A673 (cell line): ENCODE measurements around the gene CDH23. TPM values are rescaled to one million over a fixed set of nuclear protein-coding genes. Genes with fewer than 3 reads are reported as not detected.

Experiments used
- BruUV-seq: library from RNA; stranded (reverse); fragments of 400-500 nt; replicated peaks from 2 replicates; lab custom pipeline; 2021; lab: Mats Ljungman, UMichigan
- CTCF ChIA-PET: fragments of 300-600 bp; sonication (Branson Sonifier 250); formaldehyde crosslinking; loops from one replicate; lab custom pipeline; 2022; ENCODE audit warnings: antibody characterized with exemption; lab: Charles Lee
- POLR2A ChIA-PET: fragments of 300-600 bp; sonication (Branson Sonifier 250); formaldehyde crosslinking; loops from one replicate; lab custom pipeline; 2022; ENCODE audit warnings: antibody characterized with exemption; ENCODE audit not compliant: low non-redundant PET; lab: Charles Lee
- DNase-seq: peaks from one replicate; pipeline ENCODE4 v3.0.0-alpha.2; 2015; ENCODE audit warnings: low spot score
- H3K27ac ChIP-seq: fragments of 200-600 bp; sonication (generic); 2 replicates; pipeline ENCODE4 v1.5.1; 2016; ENCODE audit warnings: mixed run types, low read depth, mild to moderate bottlenecking, mixed read lengths, antibody characterized with exemption, low read length; ENCODE audit not compliant: poor library complexity, severe bottlenecking
- H3K27me3 ChIP-seq: fragments of 200-600 bp; sonication (generic); replicated peaks from 2 replicates; pipeline ENCODE4 v1.6.1; 2017; ENCODE audit warnings: mixed run types, low read depth, mild to moderate bottlenecking, mixed read lengths, antibody characterized with exemption, low read length; ENCODE audit not compliant: insufficient read depth, poor library complexity
- H3K36me3 ChIP-seq: fragments of 200-600 bp; sonication (generic); 2 replicates; pipeline ENCODE4 v1.6.1; 2016; ENCODE audit warnings: mixed run types, mild to moderate bottlenecking, mixed read lengths, antibody characterized with exemption, low read length; ENCODE audit not compliant: insufficient read depth, poor library complexity, severe bottlenecking
- H3K4me1 ChIP-seq: fragments of 200-600 bp; sonication (generic); 2 replicates; pipeline ENCODE4 v1.6.1; 2017; ENCODE audit warnings: mixed run types, mild to moderate bottlenecking, mixed read lengths, antibody characterized with exemption, low read length; ENCODE audit not compliant: insufficient read depth, poor library complexity, severe bottlenecking
- H3K4me3 ChIP-seq: fragments of 200-600 bp; sonication (generic); 2 replicates; pipeline ENCODE4 v1.5.1; 2016; ENCODE audit warnings: low read depth, mixed run types, mild to moderate bottlenecking, mixed read lengths, low read length; ENCODE audit not compliant: poor library complexity, severe bottlenecking
- H3K9me3 ChIP-seq: fragments of 200-600 bp; sonication (generic); 2 replicates; pipeline ENCODE4 v1.6.1; 2016; ENCODE audit warnings: mixed run types, low read depth, mild to moderate bottlenecking, mixed read lengths, antibody characterized with exemption, low read length; ENCODE audit not compliant: poor library complexity, severe bottlenecking
- EZH2 ChIP-seq: fragments of 200-600 bp; sonication (generic); IDR thresholded peaks from 2 replicates; pipeline ENCODE4 v1.6.1; 2017; ENCODE audit warnings: borderline replicate concordance, low read depth, mild to moderate bottlenecking, mixed read lengths, antibody characterized with exemption, low read length; ENCODE audit not compliant: poor library complexity, severe bottlenecking
- intact Hi-C: fragments of 100-400 bp; cut with micrococcal nuclease; formaldehyde crosslinking; loops from one replicate; pipeline ENCODE4 v1.10.0; 2022; ENCODE audit not compliant: unreplicated experiment
- total RNA-seq: library from RNA; stranded (reverse); gene quantifications from 2 replicates; pipeline ENCODE4 v1.2.3, GENCODE V29; 2021
- TF ChIP-seq, protein P1 (sequence below): fragments of 300-800, 200-600 bp; sonication (generic); conservative IDR thresholded peaks from 2 replicates; pipeline ENCODE4 v1.5.1; 2017; ENCODE audit warnings: low read depth, mild to moderate bottlenecking, antibody characterized with exemption, low read length, moderate library complexity, mixed read lengths

Gene CDH23
- total RNA-seq, 1 experiment from 2014 or later = 49.7 TPM

DNA sequence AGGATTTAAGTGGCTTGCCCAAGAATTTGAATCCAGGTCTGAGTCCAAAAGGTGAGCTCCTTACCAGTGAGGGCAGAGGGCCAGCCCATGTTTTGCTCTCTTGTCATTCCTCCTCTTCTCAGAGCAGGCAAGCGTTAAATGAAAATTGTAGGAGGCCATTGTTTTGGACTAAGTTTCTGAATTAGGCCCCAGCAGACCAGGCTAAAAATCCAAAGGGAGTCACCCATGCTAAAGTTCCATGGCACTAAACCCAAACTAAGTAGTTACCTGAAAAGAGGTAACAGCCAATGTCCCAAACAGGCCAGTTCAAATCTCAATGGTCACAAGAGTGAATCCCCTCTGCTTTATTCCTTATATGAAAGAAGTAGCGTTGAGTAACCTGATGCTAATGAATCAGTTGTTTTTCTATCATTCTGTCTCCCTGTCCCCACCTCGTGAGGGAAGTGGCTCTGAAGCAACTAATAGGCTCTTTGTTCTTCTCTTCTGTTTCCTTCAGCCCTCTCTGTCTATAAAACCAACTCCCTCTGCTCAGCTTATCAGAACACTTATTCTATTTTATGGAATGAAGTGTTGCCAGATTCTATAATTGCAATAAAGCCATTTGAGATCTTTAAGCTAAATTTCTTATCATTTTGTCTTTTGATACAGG is 17.5 kb upstream of the CDH23 start:
- intact Hi-C loops = no loop called here
- Histone ChIP-seq H3K4me1 (peaks cover 5% of the 10 kb centered on the region), H3K27ac (no peak overlapping the region), H3K9me3 (no peaks in the 10 kb centered on the region), H3K4me3 (no peak overlapping the region), H3K27me3 (no peaks in the 10 kb centered on the region), H3K36me3 (no peaks in the 10 kb centered on the region)
- no peak for DNase-seq
- BruUV-seq = no TSS peak
- ChIA-PET POLR2A (no interaction called here), CTCF (no interaction called here)
- TF ChIP-seq EZH2 = no peak
- TF ChIP-seq, protein P1, sequence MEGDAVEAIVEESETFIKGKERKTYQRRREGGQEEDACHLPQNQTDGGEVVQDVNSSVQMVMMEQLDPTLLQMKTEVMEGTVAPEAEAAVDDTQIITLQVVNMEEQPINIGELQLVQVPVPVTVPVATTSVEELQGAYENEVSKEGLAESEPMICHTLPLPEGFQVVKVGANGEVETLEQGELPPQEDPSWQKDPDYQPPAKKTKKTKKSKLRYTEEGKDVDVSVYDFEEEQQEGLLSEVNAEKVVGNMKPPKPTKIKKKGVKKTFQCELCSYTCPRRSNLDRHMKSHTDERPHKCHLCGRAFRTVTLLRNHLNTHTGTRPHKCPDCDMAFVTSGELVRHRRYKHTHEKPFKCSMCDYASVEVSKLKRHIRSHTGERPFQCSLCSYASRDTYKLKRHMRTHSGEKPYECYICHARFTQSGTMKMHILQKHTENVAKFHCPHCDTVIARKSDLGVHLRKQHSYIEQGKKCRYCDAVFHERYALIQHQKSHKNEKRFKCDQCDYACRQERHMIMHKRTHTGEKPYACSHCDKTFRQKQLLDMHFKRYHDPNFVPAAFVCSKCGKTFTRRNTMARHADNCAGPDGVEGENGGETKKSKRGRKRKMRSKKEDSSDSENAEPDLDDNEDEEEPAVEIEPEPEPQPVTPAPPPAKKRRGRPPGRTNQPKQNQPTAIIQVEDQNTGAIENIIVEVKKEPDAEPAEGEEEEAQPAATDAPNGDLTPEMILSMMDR = no peak

DNA sequence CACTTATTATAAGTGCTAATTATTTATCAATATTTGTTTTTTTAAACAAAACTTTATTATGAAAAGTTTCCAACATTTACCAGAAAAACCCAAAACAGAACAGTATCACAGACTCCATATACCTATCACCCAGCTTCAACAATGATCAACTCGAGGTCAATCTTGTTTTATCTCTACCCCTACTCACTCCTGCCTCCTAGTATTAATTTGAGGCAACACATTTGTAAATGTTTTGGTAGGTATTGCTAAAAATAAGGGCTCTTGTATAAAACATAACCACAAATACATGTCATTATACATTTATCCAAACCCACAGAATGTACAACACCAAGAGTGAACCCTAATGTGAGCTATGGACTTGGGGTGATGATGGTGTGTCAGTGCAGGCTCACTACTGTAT is 15.9 kb upstream of the CDH23 start:
- intact Hi-C loops = loop anchor here (5.0 kb wide), 1 partner anchor 326 kb away; no protein-coding TSS in a partner anchor
- POLR2A ChIA-PET = no interaction called here

DNA sequence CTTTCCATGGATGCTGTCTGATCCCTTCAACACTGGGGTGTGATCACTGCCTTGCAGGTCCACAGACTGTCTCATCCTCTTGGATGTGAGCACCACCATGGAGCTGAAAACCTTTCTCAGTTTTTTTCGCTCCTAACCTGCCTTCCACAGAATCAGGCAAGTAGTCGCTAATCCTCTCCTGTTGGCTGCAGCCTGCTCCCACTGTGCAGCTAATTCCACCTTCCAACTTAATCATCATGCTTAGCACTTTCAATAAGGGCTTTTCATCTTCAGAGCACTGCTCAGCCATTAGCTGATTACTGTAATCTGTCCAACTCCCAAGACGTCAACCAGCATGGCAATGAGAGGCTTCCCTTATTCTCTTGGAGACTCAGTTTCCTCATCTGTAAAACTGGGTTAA is 15.1 kb upstream of the CDH23 start:
- POLR2A ChIA-PET = no interaction called here

More for the DNA sequence above, 15.9 kb upstream of the CDH23 start:
- Histone ChIP-seq H3K36me3 (no peaks in the 10 kb centered on the region), H3K4me3 (no peak overlapping the region), H3K27me3 (no peaks in the 10 kb centered on the region), H3K9me3 (no peaks in the 10 kb centered on the region), H3K4me1 (peaks cover 5% of the 10 kb centered on the region), H3K27ac (no peak overlapping the region)
- no peak for DNase-seq
- BruUV-seq = no TSS peak
- TF ChIP-seq, protein P1 = no peak
- TF ChIP-seq EZH2 = no peak
- CTCF ChIA-PET = no interaction called here

More for the DNA sequence above, 15.1 kb upstream of the CDH23 start:
- intact Hi-C loops = loop anchor here (5.0 kb wide), 1 partner anchor 326 kb away; no protein-coding TSS in a partner anchor
- Histone ChIP-seq H3K36me3 (no peaks in the 10 kb centered on the region), H3K4me3 (no peak overlapping the region), H3K27ac (no peak overlapping the region), H3K4me1 (peaks cover 4% of the 10 kb centered on the region), H3K27me3 (no peaks in the 10 kb centered on the region), H3K9me3 (no peaks in the 10 kb centered on the region)
- CTCF ChIA-PET = no interaction called here
- no TSS peak for BruUV-seq
- no peak for DNase-seq
- no peak for TF ChIP-seq EZH2
- TF ChIP-seq, protein P1 = no peak
